Measurements from ENCODE around the gene KDM4C.

Gene KDM4C

DNA sequence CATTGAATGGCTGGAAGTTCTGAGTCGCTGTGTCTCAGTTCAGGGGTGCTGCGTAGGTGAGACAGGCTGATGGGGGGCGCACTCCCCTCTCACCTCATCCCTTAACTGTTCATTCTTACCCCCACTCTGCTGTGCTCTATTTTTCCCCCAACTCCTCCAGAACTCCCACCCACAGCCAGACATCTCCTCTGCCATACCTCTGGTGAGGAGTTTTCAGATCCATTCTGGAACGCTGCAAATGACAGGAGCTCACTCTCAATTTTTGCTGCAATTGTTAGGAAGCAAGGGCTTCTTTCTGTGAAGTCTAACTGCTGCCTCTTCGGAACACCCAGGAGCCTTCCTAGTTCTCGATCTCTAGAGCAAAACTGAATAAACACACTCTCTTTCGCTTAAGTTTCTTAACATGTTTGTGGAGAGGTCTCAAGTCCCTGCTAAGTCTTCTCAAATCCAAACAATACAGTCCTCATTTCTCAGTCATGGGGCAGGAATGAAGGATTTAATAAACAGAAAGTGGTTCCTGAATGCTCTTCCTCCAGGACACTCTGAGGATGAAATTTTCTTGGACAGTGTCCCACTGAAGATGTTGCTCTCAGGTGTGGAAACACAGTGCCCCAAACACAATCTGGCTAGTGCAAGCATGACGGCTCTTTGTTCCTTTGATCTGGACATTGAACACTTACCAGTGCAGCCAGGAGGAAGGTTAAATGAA is 387.7 kb downstream of the KDM4C start:
- TF ChIP-seq, protein P1, sequence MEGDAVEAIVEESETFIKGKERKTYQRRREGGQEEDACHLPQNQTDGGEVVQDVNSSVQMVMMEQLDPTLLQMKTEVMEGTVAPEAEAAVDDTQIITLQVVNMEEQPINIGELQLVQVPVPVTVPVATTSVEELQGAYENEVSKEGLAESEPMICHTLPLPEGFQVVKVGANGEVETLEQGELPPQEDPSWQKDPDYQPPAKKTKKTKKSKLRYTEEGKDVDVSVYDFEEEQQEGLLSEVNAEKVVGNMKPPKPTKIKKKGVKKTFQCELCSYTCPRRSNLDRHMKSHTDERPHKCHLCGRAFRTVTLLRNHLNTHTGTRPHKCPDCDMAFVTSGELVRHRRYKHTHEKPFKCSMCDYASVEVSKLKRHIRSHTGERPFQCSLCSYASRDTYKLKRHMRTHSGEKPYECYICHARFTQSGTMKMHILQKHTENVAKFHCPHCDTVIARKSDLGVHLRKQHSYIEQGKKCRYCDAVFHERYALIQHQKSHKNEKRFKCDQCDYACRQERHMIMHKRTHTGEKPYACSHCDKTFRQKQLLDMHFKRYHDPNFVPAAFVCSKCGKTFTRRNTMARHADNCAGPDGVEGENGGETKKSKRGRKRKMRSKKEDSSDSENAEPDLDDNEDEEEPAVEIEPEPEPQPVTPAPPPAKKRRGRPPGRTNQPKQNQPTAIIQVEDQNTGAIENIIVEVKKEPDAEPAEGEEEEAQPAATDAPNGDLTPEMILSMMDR (IDR thresholded peaks at IDR 0.05; ENCODE audit: borderline replicate concordance, insufficient read depth, low read depth, low read length): no peak
- no peak overlapping the region for H3K4me3 ChIP-seq (ENCODE audit: low read depth, low read length)

DNA sequence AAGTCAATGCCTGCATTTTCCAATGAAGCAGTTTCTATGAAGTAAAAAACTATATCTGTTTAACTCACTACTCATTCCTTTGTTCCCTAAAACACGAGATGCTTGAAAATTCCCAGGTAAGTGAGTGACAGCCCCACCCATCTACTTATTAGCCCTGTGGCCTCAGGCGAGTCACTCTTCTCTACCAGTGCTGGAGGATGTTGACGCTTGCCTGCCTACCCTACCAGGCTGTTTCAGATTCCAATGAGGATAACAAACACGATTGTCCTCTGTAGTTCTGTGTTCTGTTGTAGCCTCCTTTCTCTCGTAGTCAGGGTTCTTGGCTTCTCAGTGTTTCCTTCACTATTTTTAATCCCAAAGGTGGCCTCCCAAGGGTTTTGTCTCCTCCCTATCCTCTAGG is 388.8 kb downstream of the KDM4C start:
- no peak overlapping the region for H3K4me3 ChIP-seq (ENCODE audit: low read depth, low read length)
- TF ChIP-seq, protein P1 (IDR thresholded peaks at IDR 0.05; ENCODE audit: borderline replicate concordance, insufficient read depth, low read depth, low read length): no peak

DNA sequence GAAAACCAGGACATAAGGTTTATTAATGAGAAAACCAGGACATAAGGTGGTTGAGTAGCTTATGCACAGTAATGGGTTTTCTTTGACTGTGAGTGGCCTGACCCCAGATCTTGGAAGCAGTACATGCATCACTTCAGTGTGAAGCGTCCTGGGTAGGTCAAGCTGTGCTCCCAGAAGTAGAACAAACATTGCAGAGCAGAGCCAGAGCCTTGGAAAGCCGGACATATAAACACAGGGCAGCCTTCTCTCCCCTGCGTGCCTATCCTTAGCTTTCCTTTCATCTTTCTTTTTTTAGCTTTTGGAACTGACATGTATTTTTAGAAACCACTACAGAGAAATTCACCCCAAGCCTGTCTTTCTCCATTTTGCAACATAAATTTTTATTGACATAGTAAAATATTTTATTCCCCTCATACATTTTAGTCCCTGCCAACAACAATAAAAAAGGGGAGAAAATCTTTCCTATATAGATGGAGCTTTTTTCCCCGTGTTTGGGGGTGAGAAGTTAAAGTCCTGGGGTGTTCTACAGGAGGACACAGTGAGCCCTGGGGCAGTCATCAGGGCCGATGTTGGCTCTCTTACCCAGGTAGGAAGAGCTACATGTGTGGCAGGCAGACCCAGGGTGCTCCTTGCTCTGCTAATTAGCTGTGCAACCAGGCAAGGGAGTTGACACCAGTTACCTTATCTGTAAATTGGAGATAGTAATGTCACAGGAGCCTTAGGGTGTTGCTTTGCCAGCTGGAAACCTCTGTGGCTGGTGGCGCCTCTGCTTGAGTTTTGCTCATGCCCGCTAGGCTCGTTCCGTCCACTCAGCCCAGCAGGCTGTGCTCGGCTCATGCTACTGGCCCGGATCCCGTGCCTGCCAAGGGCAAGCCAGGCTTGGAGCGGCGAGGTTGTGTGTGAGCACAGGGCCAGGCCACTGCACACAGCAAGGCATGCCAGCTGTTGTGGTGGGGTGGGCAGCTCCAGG is 389.6 kb downstream of the KDM4C start:
- no peak overlapping the region for H3K4me3 ChIP-seq (ENCODE audit: low read depth, low read length)
- TF ChIP-seq, protein P1 (IDR thresholded peaks at IDR 0.05; ENCODE audit: borderline replicate concordance, insufficient read depth, low read depth, low read length): no peak

DNA sequence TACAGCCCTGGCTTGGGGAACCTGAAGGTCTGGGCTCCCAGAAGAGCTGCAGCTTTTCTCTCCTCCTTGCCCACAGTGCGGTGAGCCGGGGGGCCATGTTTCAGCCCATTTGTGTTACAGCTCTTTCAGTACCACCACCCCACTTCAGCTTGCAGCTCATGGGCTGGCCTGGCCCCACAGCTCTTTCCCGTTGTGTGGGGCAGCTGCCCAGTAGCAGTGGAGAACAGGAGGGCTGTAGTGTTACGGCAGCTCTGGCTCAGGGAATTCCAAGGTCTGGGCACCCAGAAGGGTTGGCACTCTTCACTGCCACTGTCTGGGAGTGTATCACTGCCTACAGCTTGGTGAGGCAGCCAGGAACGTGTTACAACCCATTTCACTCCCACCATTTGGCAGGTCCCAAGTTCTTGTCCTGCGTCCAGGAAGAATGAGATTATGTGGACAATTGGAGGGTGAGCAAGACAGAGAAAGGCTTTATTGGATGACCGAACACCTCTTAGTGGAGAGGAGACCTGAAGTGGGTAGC is 390.5 kb downstream of the KDM4C start:
- H3K4me3 ChIP-seq (ENCODE audit: low read depth, low read length): no peak overlapping the region
- TF ChIP-seq, protein P1 (IDR thresholded peaks at IDR 0.05; ENCODE audit: borderline replicate concordance, insufficient read depth, low read depth, low read length): no peak

DNA sequence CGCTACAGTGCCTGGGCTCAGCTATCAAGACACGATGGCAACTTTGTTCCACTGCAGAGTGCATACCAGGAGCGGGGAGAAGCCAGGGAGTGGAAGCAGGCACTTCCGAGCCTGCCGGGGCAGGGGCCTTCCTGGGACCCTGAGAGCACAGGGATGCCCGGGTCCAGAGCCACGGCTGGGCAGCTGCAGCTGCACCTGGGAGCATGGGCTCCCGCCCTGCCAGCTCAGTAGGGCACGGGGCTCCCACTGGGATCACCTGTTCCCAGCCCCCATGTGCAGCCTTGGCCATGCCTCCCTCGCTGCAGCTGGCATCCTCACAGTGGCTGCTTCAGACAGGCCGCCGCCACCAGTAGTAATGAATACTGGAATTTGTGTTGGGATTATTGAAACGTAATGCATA is 391.5 kb downstream of the KDM4C start:
- TF ChIP-seq, protein P1 (IDR thresholded peaks at IDR 0.05; ENCODE audit: borderline replicate concordance, insufficient read depth, low read depth, low read length): no peak
- no peak overlapping the region for H3K4me3 ChIP-seq (ENCODE audit: low read depth, low read length)

DNA sequence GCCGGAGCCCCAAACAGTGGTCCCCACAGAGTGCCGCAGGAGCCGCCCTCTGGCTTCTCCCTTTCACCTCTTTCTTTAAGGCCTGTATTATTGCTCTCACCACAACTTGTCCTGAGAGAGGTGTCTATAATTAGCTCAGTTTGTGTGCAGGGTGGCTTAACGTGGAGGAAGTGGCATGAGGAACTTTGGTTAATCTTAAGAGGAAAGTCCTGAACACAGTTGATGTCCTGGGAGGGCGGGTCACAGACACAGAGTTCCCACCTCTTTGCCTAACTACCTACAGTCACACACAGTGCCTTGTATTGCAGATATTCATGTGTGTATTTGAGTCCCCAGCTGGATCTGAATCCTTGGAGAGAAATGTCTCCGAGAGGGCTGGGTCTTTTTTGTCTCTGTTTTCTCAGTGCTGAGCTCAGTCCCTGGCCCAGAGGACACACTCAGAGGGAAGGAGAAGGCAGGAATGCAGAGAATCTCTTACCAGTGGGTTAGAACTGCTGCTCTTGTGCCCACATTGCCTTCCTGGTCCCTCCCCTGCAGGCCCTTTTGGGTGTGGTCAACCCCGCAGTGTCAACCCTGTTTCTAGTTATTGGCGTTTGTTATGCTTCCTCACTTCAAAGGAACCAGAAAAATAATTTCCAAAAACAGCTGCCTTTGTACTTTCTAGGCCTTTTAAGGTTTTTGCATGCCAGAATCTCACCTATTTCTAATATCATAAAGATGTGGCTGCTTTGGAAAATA is 392.5 kb downstream of the KDM4C start:
- TF ChIP-seq, protein P1 (IDR thresholded peaks at IDR 0.05; ENCODE audit: borderline replicate concordance, insufficient read depth, low read depth, low read length): no peak
- no peak overlapping the region for H3K4me3 ChIP-seq (ENCODE audit: low read depth, low read length)
